HL-60/S4 treated with phorbol 12-myristate 13-acetate at 8.2 ng/mL for 4 days and 3 days (cell line): ENCODE measurements around the gene PCED1B.
"Not testable (repeated sequence)": the region's sequence is repeated elsewhere in the genome, so short reads cannot be mapped to it uniquely, and the experiment has no call there.

ENCODE experiments used
- in situ Hi-C: fragments of 300-500 bp; cut with MboI; formaldehyde crosslinking; loops from 2 replicates; pipeline ENCODE4 v1.15.0; 2022; ENCODE audit warnings: low sequenced_read_pairs

Gene PCED1B

DNA sequence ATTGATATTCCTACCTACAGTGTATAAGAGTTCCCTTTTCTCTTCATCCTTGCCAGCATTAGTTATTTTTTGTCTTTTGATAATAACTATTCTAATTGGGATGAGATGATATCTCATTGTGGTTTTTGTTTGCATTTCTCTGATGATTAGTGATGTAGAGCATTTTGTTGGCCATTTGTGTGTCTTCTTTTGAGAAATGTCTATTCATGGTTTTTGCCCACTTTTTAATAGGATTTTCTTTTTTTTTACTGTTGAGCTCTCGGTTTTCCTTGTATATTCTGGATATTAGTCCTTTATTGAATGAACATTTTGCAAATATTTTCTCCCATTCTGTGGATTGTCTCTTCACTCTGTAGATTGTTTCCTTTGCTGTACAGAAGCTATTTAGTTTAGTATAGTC lies 79.9 kb downstream of the PCED1B start:
- in situ Hi-C loops, result no loop called here

- in situ Hi-C loops, result no loop called here
Measured at GRCh38 chr12:47160316-47161244, 81.2 kb downstream of the PCED1B start.

- in situ Hi-C loops, result no loop called here
Measured at GRCh38 chr12:47164116-47164515, 84.7 kb downstream of the PCED1B start.

GRCh38 chr12:47164724-47165439 lies 85.5 kb downstream of the PCED1B start:
- in situ Hi-C loops, result no loop called here

DNA sequence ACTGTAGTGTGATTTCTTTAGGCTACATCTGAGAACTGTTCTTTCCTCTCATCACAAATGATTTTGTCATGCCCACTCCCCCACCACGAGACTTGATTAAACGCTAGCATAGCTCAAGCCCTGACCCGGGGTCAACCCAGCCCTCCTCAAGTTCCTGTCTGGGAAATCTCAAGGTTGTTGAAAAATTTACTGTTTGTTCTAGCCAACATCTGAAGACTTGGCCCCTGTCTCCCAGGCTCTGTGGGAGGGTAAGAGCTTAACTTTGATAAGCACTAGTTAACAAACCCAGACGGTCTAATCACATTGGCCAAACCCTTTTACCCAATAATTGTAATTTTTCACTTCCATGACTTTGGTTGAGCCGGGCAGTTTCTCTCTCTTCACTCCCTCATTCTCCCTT lies 86.5 kb downstream of the PCED1B start:
- in situ Hi-C loops, result no loop called here

DNA sequence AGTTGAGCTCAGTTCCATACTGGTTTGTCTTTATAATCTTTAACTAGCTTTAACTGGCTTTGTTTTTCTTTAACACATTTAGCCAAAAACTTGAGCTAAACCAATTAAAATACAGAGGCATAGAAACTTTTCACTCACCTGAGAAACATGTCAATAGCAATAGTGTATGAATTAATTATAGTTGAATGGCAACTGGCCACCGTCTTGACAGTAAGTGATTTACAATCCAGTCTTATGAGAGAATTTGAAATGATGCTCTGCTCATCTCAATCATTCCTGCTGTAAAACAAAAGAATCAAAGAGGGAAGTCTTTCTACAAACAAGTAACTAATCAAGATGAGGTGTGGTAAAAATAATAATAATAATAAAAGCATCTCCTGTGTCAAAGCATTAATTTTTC lies 86.9 kb downstream of the PCED1B start:
- in situ Hi-C loops, result no loop called here

GRCh38 chr12:47170281-47170680 lies 90.9 kb downstream of the PCED1B start:
- in situ Hi-C loops, result not testable (repeated sequence)

DNA sequence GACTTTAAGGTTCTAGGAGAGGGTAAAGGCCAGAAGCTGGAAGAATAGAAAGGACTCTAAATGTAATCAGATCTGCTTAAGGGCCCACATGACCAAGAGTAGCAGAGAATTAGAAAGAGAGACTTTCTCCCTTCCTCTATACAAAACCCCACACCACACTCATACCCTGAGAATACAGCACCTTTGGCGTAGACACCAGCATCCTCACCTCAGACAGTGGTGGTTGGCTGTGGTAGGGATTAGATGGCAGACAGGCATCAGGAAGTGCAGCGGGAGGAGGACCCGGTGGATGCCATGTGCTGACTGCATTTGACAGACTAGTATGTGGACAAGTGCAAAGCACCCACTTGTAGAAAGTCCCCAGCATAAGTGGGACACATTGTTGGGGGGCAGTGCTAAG lies 98.6 kb downstream of the PCED1B start:
- in situ Hi-C loops, result no loop called here

GRCh38 chr12:47182164-47182938 lies 102.9 kb downstream of the PCED1B start:
- in situ Hi-C loops, result not testable (repeated sequence)

- in situ Hi-C loops, result no loop called here
Measured at GRCh38 chr12:47184229-47184628, 104.8 kb downstream of the PCED1B start.

GRCh38 chr12:47184813-47185212 lies 105.4 kb downstream of the PCED1B start:
- in situ Hi-C loops, result no loop called here

- in situ Hi-C loops, result no loop called here
Measured at GRCh38 chr12:47186246-47186645, 106.8 kb downstream of the PCED1B start.

DNA sequence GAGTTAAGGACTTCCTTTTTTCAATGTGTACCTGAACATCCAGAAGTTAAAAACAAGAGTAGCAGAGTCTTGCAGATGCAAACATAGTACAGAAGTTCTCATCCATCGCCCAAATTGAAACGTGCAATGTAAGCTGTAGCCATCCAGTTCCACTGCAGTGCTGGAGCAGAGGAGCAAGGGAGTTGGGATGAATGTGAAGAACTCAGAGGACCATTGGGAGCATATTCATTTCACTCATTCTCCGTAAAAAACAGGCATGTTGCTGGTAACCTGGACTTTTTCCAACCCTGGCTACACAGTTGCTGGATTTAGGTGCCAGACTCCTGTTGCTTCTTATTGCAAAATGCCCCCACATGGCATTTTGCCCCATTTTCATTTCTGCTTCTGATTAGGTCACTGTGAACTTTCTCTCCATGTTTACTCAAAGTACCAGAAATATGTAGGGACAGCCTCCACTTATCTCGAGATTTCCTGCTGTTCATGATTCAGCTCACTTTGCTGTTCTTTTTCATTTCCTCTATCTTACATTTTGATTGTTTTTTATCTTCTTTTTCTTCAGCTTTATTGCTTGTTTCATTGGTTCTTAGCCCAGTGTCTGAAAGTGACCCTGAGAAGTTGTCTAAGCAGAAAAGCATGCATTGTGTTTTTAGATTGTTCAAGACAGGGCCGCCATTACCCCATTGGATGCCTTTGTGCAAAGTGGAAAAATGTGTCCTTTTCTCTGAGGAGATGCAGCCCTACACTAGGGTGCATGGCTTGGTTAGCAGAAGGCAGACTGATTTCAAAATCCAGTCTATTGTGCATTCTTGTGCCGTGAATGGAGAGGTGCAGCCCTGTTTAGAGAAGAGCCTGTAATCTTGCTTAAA lies 109.4 kb downstream of the PCED1B start:
- in situ Hi-C loops, result no loop called here

DNA sequence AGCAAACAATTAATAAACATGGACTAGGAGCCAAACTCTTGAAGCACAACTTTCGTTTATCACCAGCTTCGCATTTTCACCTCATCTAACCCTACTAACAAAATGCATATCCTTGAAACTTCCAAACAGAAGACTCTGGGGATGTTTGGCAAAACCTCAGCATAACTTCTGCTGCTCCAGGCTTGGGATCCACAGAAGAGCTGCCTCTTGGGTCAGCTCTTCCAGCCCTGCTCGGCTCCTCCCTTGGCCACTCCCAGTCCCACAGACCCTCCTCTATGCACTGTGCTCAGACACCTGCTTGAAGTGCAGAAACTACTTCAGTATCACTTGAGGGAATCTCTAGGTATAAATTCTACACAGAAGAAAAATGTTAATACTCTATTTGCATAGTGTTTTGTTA lies 110.3 kb downstream of the PCED1B start:
- in situ Hi-C loops, result no loop called here

DNA sequence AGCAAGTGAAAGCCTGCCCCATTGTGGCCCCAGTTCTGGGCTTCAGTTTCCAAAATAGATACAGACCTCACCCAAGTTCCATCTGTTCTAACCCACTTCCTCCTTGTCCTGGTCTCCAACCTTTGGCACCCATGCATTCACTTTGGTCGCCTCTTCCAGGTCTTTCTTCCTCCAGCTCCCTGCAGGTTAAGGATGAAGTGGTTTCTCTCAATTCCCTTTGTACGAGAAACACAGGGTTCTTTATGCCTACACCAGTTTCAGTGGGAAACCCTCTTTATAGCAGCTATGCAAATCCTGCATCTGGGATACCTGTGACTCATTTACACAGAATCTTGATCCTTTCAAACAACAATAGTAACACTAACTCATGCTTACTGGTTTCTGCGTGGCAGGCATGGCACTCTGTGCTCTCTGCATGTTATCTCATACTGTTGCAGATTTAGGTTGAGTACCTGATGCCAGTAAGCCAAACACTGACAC lies 110.9 kb downstream of the PCED1B start:
- in situ Hi-C loops, result no loop called here

- in situ Hi-C loops, result no loop called here
Measured at GRCh38 chr12:47190905-47191304, 111.5 kb downstream of the PCED1B start.

GRCh38 chr12:47192051-47192450 lies 112.6 kb downstream of the PCED1B start:
- in situ Hi-C loops, result no loop called here

- in situ Hi-C loops, result no loop called here
Measured at GRCh38 chr12:47193066-47193465, 113.6 kb downstream of the PCED1B start.

GRCh38 chr12:47194501-47194900 lies 115.1 kb downstream of the PCED1B start:
- in situ Hi-C loops, result no loop called here

DNA sequence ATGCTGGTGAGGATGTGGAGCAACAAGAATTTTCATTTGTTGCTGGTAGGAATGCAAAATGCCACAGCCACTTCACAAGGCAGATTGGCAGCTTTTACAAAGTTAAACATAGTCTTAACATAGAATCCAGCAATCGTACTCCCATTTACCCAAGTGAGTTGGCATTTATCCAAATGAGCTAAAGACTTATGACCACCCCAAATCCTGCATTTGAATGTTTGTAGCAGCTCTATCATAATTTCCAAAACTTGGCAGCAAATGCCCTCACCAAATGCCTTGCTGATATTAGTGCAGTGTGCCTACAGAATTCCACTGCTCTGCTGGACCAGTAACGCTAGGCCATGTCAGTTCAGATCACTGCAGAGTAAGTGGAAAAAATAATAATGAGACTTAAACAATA lies 121.0 kb downstream of the PCED1B start:
- in situ Hi-C loops, result no loop called here
